Measurements from ENCODE around the gene MAPK8IP3.
A peak's percentile ranks its signal among the peaks of the same experiment; 100 is the strongest.

The MAPK8IP3 gene

GRCh38 chr16:1790611-1791255 is 84.7 kb downstream of the MAPK8IP3 start:
- no peak for DNase-seq (ENCODE audit: low read depth, low spot score)
- Histone ChIP-seq H3K4me1 (ENCODE audit: insufficient read depth, insufficient read length) (peaks cover 2% of the 10 kb centered on the region), H3K4me3 (ENCODE audit: insufficient read length, low read depth) (no peak overlapping the region), H3K9ac (ENCODE audit: insufficient read length, low read depth) (no peak overlapping the region), H3K27me3 (ENCODE audit: insufficient read depth, insufficient read length) (no peaks in the 10 kb centered on the region), H3K36me3 (ENCODE audit: insufficient read depth, insufficient read length, low read length) (peaks cover 69% of the 10 kb centered on the region), H3K9me3 (ENCODE audit: insufficient read depth, low read length) (no peaks in the 10 kb centered on the region; the same call in 1 of the 2 replicates)
- TF ChIP-seq SUZ12 (IDR thresholded peaks at IDR 0.05; ENCODE audit: extremely low read depth, insufficient read depth, insufficient read length) (no peak), ZNF274 (IDR thresholded peaks at IDR 0.05; ENCODE audit: low read depth, low read length) (no peak)

- no peak for TF ChIP-seq YY1 (IDR thresholded peaks at IDR 0.05; ENCODE audit: insufficient read depth, insufficient read length)
- TF ChIP-seq ZNF274 (IDR thresholded peaks at IDR 0.05; ENCODE audit: low read depth, low read length): no peak
- no peak for TF ChIP-seq SUZ12 (IDR thresholded peaks at IDR 0.05; ENCODE audit: extremely low read depth, insufficient read depth, insufficient read length)
- peaks cover 62% of the 10 kb centered on the region for H3K36me3 ChIP-seq (ENCODE audit: insufficient read depth, insufficient read length, low read length)
- no peak for DNase-seq (ENCODE audit: low read depth, low spot score)
- no peaks in the 10 kb centered on the region; the same call in 1 of the 2 replicates for H3K9me3 ChIP-seq (ENCODE audit: insufficient read depth, low read length)
- no peaks in the 10 kb centered on the region for H3K27me3 ChIP-seq (ENCODE audit: insufficient read depth, insufficient read length)
- H3K9ac ChIP-seq (ENCODE audit: insufficient read length, low read depth): no peak overlapping the region
- no peak overlapping the region for H3K4me3 ChIP-seq (ENCODE audit: insufficient read length, low read depth)
- peaks cover 2% of the 10 kb centered on the region for H3K4me1 ChIP-seq (ENCODE audit: insufficient read depth, insufficient read length)
Observed at GRCh38 chr16:1791256-1791942, 85.4 kb downstream of the MAPK8IP3 start.

GRCh38 chr16:1791943-1792812 is 86.2 kb downstream of the MAPK8IP3 start:
- peaks cover 55% of the 10 kb centered on the region for H3K36me3 ChIP-seq (ENCODE audit: insufficient read depth, insufficient read length, low read length)
- no peaks in the 10 kb centered on the region for H3K27me3 ChIP-seq (ENCODE audit: insufficient read depth, insufficient read length)
- no peak for DNase-seq (ENCODE audit: low read depth, low spot score)
- TF ChIP-seq YY1 (IDR thresholded peaks at IDR 0.05; ENCODE audit: insufficient read depth, insufficient read length): no peak
- H3K4me1 ChIP-seq (ENCODE audit: insufficient read depth, insufficient read length): peaks cover 2% of the 10 kb centered on the region
- peaks cover 4% of the 10 kb centered on the region for H3K9me3 ChIP-seq (ENCODE audit: insufficient read depth, low read length)
- no peak overlapping the region for H3K9ac ChIP-seq (ENCODE audit: insufficient read length, low read depth)
- no peak overlapping the region for H3K4me3 ChIP-seq (ENCODE audit: insufficient read length, low read depth)

- H3K9me3 ChIP-seq (ENCODE audit: insufficient read depth, low read length): peaks cover 13% of the 10 kb centered on the region
- no peak overlapping the region for H3K9ac ChIP-seq (ENCODE audit: insufficient read length, low read depth)
- TF ChIP-seq ZNF274 (IDR thresholded peaks at IDR 0.05; ENCODE audit: low read depth, low read length) (no peak), SUZ12 (IDR thresholded peaks at IDR 0.05; ENCODE audit: extremely low read depth, insufficient read depth, insufficient read length) (no peak), YY1 (IDR thresholded peaks at IDR 0.05; ENCODE audit: insufficient read depth, insufficient read length) (no peak)
- H3K36me3 ChIP-seq (ENCODE audit: insufficient read depth, insufficient read length, low read length): peaks cover 46% of the 10 kb centered on the region
- DNase-seq (ENCODE audit: low read depth, low spot score): no peak
- H3K4me1 ChIP-seq (ENCODE audit: insufficient read depth, insufficient read length): peaks cover 2% of the 10 kb centered on the region
- no peak overlapping the region for H3K4me3 ChIP-seq (ENCODE audit: insufficient read length, low read depth)
- no peaks in the 10 kb centered on the region for H3K27me3 ChIP-seq (ENCODE audit: insufficient read depth, insufficient read length)
Observed at GRCh38 chr16:1792836-1793577, 87.0 kb downstream of the MAPK8IP3 start.

GRCh38 chr16:1793578-1794220 is 87.7 kb downstream of the MAPK8IP3 start, which contains the start of gene IGFALS:
Gene IGFALS (minus strand): TSS chr16:1793705. CDS start chr16:1793652, 53 bp downstream.
- no peak for TF ChIP-seq YY1 (IDR thresholded peaks at IDR 0.05; ENCODE audit: insufficient read depth, insufficient read length)
- no peak for TF ChIP-seq ZNF274 (IDR thresholded peaks at IDR 0.05; ENCODE audit: low read depth, low read length)
- no peak for TF ChIP-seq SUZ12 (IDR thresholded peaks at IDR 0.05; ENCODE audit: extremely low read depth, insufficient read depth, insufficient read length)
- H3K27me3 ChIP-seq (ENCODE audit: insufficient read depth, insufficient read length): no peaks in the 10 kb centered on the region
- peaks cover 19% of the 10 kb centered on the region for H3K9me3 ChIP-seq (ENCODE audit: insufficient read depth, low read length)
- peaks cover 2% of the 10 kb centered on the region for H3K4me1 ChIP-seq (ENCODE audit: insufficient read depth, insufficient read length)
- peaks cover 39% of the 10 kb centered on the region for H3K36me3 ChIP-seq (ENCODE audit: insufficient read depth, insufficient read length, low read length)
- H3K4me3 ChIP-seq (ENCODE audit: insufficient read length, low read depth): no peak within 1 kb of the TSS
- DNase-seq (ENCODE audit: low read depth, low spot score): no peak
- H3K9ac ChIP-seq (ENCODE audit: insufficient read length, low read depth): peak within 1 kb of the TSS; percentile 10

- Histone ChIP-seq H3K4me3 (ENCODE audit: insufficient read length, low read depth) (no peak overlapping the region), H3K9ac (ENCODE audit: insufficient read length, low read depth) (peak overlapping the region; percentile 10), H3K9me3 (ENCODE audit: insufficient read depth, low read length) (peaks cover 26% of the 10 kb centered on the region), H3K27me3 (ENCODE audit: insufficient read depth, insufficient read length) (no peaks in the 10 kb centered on the region), H3K4me1 (ENCODE audit: insufficient read depth, insufficient read length) (peaks cover 2% of the 10 kb centered on the region), H3K36me3 (ENCODE audit: insufficient read depth, insufficient read length, low read length) (peaks cover 33% of the 10 kb centered on the region)
- TF ChIP-seq ZNF274 (IDR thresholded peaks at IDR 0.05; ENCODE audit: low read depth, low read length): no peak
- no peak for TF ChIP-seq YY1 (IDR thresholded peaks at IDR 0.05; ENCODE audit: insufficient read depth, insufficient read length)
- no peak for TF ChIP-seq SUZ12 (IDR thresholded peaks at IDR 0.05; ENCODE audit: extremely low read depth, insufficient read depth, insufficient read length)
- DNase-seq (ENCODE audit: low read depth, low spot score): no peak
Observed at GRCh38 chr16:1794221-1794871, 88.4 kb downstream of the MAPK8IP3 start.
